H1 (cell line): Measurements from ENCODE around the gene LYZ. TPM values are rescaled to one million over a fixed set of nuclear protein-coding genes. Genes with fewer than 3 reads are reported as not detected.

Experiments
- CTCF ChIA-PET: fragments of 300-600 bp; sonication (Branson Sonifier 250); formaldehyde crosslinking; loops from one replicate; lab custom pipeline; 2021; ENCODE audit not compliant: partially characterized antibody; lab: Charles Lee
- POLR2A ChIA-PET: fragments of 300-600 bp; sonication (Branson Sonifier 250); formaldehyde crosslinking; loops from one replicate; lab custom pipeline; 2021; ENCODE audit warnings: inconsistent platforms; ENCODE audit not compliant: partially characterized antibody; lab: Charles Lee
- DNase-seq, 2 experiments: peaks; one replicate each; pipeline versions ENCODE4 v3.0.0 to v3.0.0-alpha.2; 2010 to 2022; ENCODE audit warnings: low spot score in 2 of 2, low read depth in 1 of 2, mixed read lengths in 1 of 2
- FAIRE-seq: peaks from 2 replicates; lab custom pipeline; 2011; peaks lifted over from hg19 to GRCh38; lab: Jason Lieb, UNC
- H2AFZ ChIP-seq: 2 replicates; pipeline ENCODE4 v1.8.1; 2012; ENCODE audit warnings: low read length, inconsistent platforms
- H2AK5ac ChIP-seq: 2 replicates; pipeline ENCODE4 v1.6.1; 2013; ENCODE audit warnings: low read depth, low read length
- H2BK120ac ChIP-seq: replicated peaks from 2 replicates; pipeline ENCODE3; 2013; ENCODE audit warnings: low read depth, low read length, inconsistent platforms
- H2BK12ac ChIP-seq: 2 replicates; pipeline ENCODE4 v1.6.1; 2013; ENCODE audit warnings: low read depth, low read length
- H2BK15ac ChIP-seq: 2 replicates; pipeline ENCODE4 v1.6.1; 2013; ENCODE audit warnings: low read length
- H2BK20ac ChIP-seq: 2 replicates; pipeline ENCODE4 v1.6.1; 2013; ENCODE audit warnings: low read length
- H2BK5ac ChIP-seq: 2 replicates; pipeline ENCODE4 v1.6.1; 2013; ENCODE audit warnings: low read depth, low read length
- H3K14ac ChIP-seq: 2 replicates; pipeline ENCODE4 v1.6.1; 2013; ENCODE audit warnings: inconsistent platforms; ENCODE audit not compliant: insufficient read length
- H3K18ac ChIP-seq: 2 replicates; pipeline ENCODE4 v1.6.1; 2013; ENCODE audit warnings: low read length; ENCODE audit errors: extremely low read depth
- H3K23ac ChIP-seq: 2 replicates; pipeline ENCODE4 v1.6.1; 2013; ENCODE audit warnings: inconsistent platforms; ENCODE audit not compliant: insufficient read length
- H3K23me2 ChIP-seq: 2 replicates; pipeline ENCODE4 v1.6.1; 2013; ENCODE audit warnings: low read depth, low read length
- H3K27ac ChIP-seq: 2 replicates; pipeline ENCODE4 v1.6.1; 2011; ENCODE audit warnings: low read depth, low read length, inconsistent platforms
- H3K27me3 ChIP-seq, 4 experiments: replicated peaks in 1 of 4; 1 replicate in 1 of 4; 2 replicates in 3 of 4; pipeline versions ENCODE4 v1.6.1 to v1.8.1; 2011 to 2013; ENCODE audit warnings: low read length in 3 of 4, mild to moderate bottlenecking in 3 of 4, inconsistent platforms in 2 of 4, mixed read lengths in 2 of 4, moderate library complexity in 1 of 4; ENCODE audit not compliant: control insufficient read depth in 3 of 4, insufficient read depth in 3 of 4; ENCODE audit errors: extremely low read depth in 1 of 4
- H3K36me3 ChIP-seq, 4 experiments: 2 replicates each; pipeline versions ENCODE4 v1.6.1 to v1.8.1; 2011 to 2013; ENCODE audit warnings: mild to moderate bottlenecking in 4 of 4, low read length in 3 of 4, moderate library complexity in 2 of 4, control low read depth in 1 of 4, inconsistent platforms in 1 of 4; ENCODE audit not compliant: insufficient read depth in 4 of 4, control insufficient read depth in 2 of 4
- H3K4ac ChIP-seq: replicated peaks from 2 replicates; pipeline ENCODE3; 2013; ENCODE audit warnings: low read length, low read depth, mixed read lengths, inconsistent platforms; ENCODE audit not compliant: insufficient read length
- H3K4me1 ChIP-seq, 4 experiments: replicated peaks in 1 of 4; 1 replicate in 1 of 4; 2 replicates in 3 of 4; pipeline versions ENCODE4 v1.6.1 to v1.8.1; 2011 to 2013; ENCODE audit warnings: low read length in 3 of 4, inconsistent platforms in 2 of 4, mixed read lengths in 1 of 4; ENCODE audit not compliant: insufficient read depth in 4 of 4, control insufficient read depth in 3 of 4
- H3K4me2 ChIP-seq, 2 experiments: 2 replicates each; pipeline versions ENCODE4 v1.6.1 to v1.8.1; 2011 to 2013; ENCODE audit warnings: low read depth in 2 of 2, low read length in 2 of 2, control low read depth in 1 of 2, inconsistent platforms in 1 of 2, mild to moderate bottlenecking in 1 of 2; ENCODE audit not compliant: insufficient read depth in 1 of 2
- H3K4me3 ChIP-seq, 4 experiments: fragments of 200-600, 300-600 bp in 1 of 4; sonication (generic), shearing (Covaris generic), sonication (Bioruptor Twin) in 1 of 4; 2 replicates each; pipeline versions ENCODE4 v1.5.1 to v1.8.1; 2011 to 2016; ENCODE audit warnings: low read length in 4 of 4, low read depth in 3 of 4, control low read depth in 2 of 4, inconsistent platforms in 2 of 4, mild to moderate bottlenecking in 2 of 4, mixed read lengths in 1 of 4, moderate library complexity in 1 of 4; ENCODE audit not compliant: insufficient read depth in 2 of 4; ENCODE audit errors: extremely low read depth in 1 of 4
- H3K56ac ChIP-seq: replicated peaks from 2 replicates; pipeline ENCODE3; 2013; ENCODE audit warnings: low read depth, mild to moderate bottlenecking, mixed read lengths, low read length, inconsistent platforms; ENCODE audit not compliant: insufficient read length
- H3K79me1 ChIP-seq: 2 replicates; pipeline ENCODE4 v1.6.1; 2013; ENCODE audit warnings: low read depth, low read length, control low read depth
- H3K79me2 ChIP-seq, 2 experiments: 2 replicates each; pipeline versions ENCODE4 v1.6.1 to v1.8.1; 2012 to 2013; ENCODE audit warnings: low read length in 2 of 2, mild to moderate bottlenecking in 2 of 2, inconsistent platforms in 1 of 2; ENCODE audit not compliant: insufficient read depth in 2 of 2, control insufficient read depth in 1 of 2
- H3K9ac ChIP-seq, 4 experiments: replicated peaks in 1 of 4; 1 replicate in 1 of 4; 2 replicates in 3 of 4; pipeline versions ENCODE4 v1.6.1 to v1.8.1; 2011 to 2013; ENCODE audit warnings: low read depth in 3 of 4, low read length in 3 of 4, control low read depth in 2 of 4, mild to moderate bottlenecking in 2 of 4, moderate library complexity in 2 of 4, inconsistent platforms in 1 of 4; ENCODE audit errors: extremely low read depth in 1 of 4
- H3K9me3 ChIP-seq, 2 experiments: 2 replicates each; pipeline versions ENCODE4 v1.6.1 to v1.8.1; 2012 to 2013; ENCODE audit warnings: mild to moderate bottlenecking in 2 of 2, moderate library complexity in 2 of 2, control low read depth in 1 of 2, inconsistent platforms in 1 of 2, low read depth in 1 of 2, low read length in 1 of 2, mixed read lengths in 1 of 2; ENCODE audit not compliant: insufficient read depth in 2 of 2
- H4K20me1 ChIP-seq, 2 experiments: replicated peaks in 1 of 2; 2 replicates each; pipeline versions ENCODE3 to v1.8.1; 2011 to 2013; ENCODE audit warnings: inconsistent platforms in 2 of 2, low read length in 2 of 2, mild to moderate bottlenecking in 1 of 2; ENCODE audit not compliant: insufficient read depth in 2 of 2, control insufficient read depth in 1 of 2
- H4K5ac ChIP-seq: 2 replicates; pipeline ENCODE4 v1.6.1; 2013; ENCODE audit warnings: low read length, low read depth, mixed read lengths, inconsistent platforms; ENCODE audit not compliant: insufficient read length
- H4K8ac ChIP-seq: 2 replicates; pipeline ENCODE4 v1.8.0; 2013; ENCODE audit warnings: mild to moderate bottlenecking, moderate library complexity, low read length, inconsistent platforms; ENCODE audit not compliant: insufficient read depth; ENCODE audit errors: extremely low read depth
- H4K91ac ChIP-seq: replicated peaks from 2 replicates; pipeline ENCODE3; 2013; ENCODE audit warnings: low read length, mixed read lengths, inconsistent platforms; ENCODE audit not compliant: insufficient read length
- EGR1 ChIP-seq: IDR thresholded peaks from 2 replicates; pipeline ENCODE4 v1.6.1; 2011; ENCODE audit warnings: low read depth, low read length, borderline replicate concordance
- EP300 ChIP-seq, 2 experiments: IDR thresholded peaks; 1 replicate in 1 of 2; 2 replicates in 1 of 2; pipeline ENCODE4 v1.6.1; 2011 to 2012; ENCODE audit warnings: low read depth in 2 of 2, low read length in 2 of 2, mild to moderate bottlenecking in 2 of 2, borderline replicate concordance in 1 of 2, inconsistent platforms in 1 of 2, moderate library complexity in 1 of 2
- SIRT6 ChIP-seq: IDR thresholded peaks from one replicate; pipeline ENCODE4 v1.7.1; 2012; ENCODE audit warnings: low read length, inconsistent platforms
- WGBS, 2 experiments: shearing (Covaris generic) in 1 of 2; methylation state at CpG; one replicate each; pipeline versions ENCODE4 v1.1.6 to v1.1.7; 2013 to 2015; ENCODE audit warnings: low lambda C conversion rate in 2 of 2, mixed read lengths in 2 of 2, inconsistent platforms in 1 of 2, low coverage in 1 of 2, missing lambda C conversion rate in 1 of 2; ENCODE audit not compliant: insufficient replicate concordance in 2 of 2, insufficient coverage in 1 of 2, insufficient read length in 1 of 2; ENCODE audit errors: extremely low coverage in 1 of 2, missing lambda C conversion rate in 1 of 2; 5-methylcytosine and 5-hydroxymethylcytosine counted together
- polyA plus RNA-seq, 7 experiments: library from polyadenylated mRNA; depleted of rRNA in 3 of 7; stranded (reverse) in 5 of 7; unstranded in 2 of 7; fragments of >200 nt in 5 of 7; fragments of 200-250 nt in 2 of 7; gene quantifications; 1 replicate in 5 of 7; 2 replicates in 1 of 7; 4 replicates in 1 of 7; pipeline versions ENCODE4 v1.2.1 to v1.2.3, GENCODE V29; 2011 to 2013; ENCODE audit warnings: missing spikeins in 2 of 7, mixed read lengths in 2 of 7
- total RNA-seq: library from RNA; stranded (reverse); fragmentation: NEBNext Ultra II Directional; extraction: Animal tissue kit (Norgen Biotek cat#: 25700); gene quantifications from 2 replicates; pipeline ENCODE4 v1.2.1, GENCODE V29; 2021
- TF ChIP-seq, protein P1 (sequence below): IDR thresholded peaks from 2 replicates; pipeline ENCODE4 v1.6.1; 2012; ENCODE audit warnings: low read length, inconsistent platforms
- TF ChIP-seq, protein P2 (sequence below): IDR thresholded peaks from 2 replicates; pipeline ENCODE4 v1.6.1; 2011; ENCODE audit warnings: low read depth, mild to moderate bottlenecking, low read length; ENCODE audit not compliant: insufficient read depth

LYZ gene
- total and polyA plus RNA-seq, 2 of the 8 experiments (the other 6 are each of a cell fraction or from before 2014, with no cell fraction given): not detected

DNA sequence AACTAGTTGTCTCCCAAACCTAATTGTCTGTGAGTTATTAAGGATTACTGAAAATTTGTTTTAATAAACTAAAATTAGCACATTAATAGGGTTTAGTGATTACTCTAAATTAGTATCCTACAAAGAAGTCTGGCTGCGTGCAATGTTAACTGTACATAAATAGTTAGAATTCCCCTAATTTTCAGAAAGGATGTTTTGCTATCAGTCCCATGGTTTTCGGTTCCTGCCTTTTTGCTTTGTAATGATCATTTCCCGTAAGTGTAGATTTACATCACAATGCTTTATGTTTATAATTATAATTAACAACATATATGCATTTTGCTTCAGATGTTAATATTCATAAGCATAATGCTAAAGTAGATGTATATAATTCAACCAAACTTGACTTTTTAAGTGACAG is 19.8 kb upstream of the LYZ start:
- no peak overlapping the region for H2AFZ ChIP-seq
- DNase-seq (no peak), FAIRE-seq (no peak)
- no peak overlapping the region for H2BK20ac ChIP-seq
- TF ChIP-seq SIRT6: no peak
- TF ChIP-seq, protein P1, sequence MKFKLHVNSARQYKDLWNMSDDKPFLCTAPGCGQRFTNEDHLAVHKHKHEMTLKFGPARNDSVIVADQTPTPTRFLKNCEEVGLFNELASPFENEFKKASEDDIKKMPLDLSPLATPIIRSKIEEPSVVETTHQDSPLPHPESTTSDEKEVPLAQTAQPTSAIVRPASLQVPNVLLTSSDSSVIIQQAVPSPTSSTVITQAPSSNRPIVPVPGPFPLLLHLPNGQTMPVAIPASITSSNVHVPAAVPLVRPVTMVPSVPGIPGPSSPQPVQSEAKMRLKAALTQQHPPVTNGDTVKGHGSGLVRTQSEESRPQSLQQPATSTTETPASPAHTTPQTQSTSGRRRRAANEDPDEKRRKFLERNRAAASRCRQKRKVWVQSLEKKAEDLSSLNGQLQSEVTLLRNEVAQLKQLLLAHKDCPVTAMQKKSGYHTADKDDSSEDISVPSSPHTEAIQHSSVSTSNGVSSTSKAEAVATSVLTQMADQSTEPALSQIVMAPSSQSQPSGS: no peak
- TF ChIP-seq EP300 (IDR thresholded peaks at IDR 0.05; ENCODE audit: borderline replicate concordance in 1 of 2, low read depth in 2 of 2, low read length in 2 of 2): no peak
- TF ChIP-seq EGR1: no peak
- TF ChIP-seq, protein P2, sequence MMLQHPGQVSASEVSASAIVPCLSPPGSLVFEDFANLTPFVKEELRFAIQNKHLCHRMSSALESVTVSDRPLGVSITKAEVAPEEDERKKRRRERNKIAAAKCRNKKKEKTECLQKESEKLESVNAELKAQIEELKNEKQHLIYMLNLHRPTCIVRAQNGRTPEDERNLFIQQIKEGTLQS: no peak
- no peak overlapping the region for H2BK15ac ChIP-seq
- no peak overlapping the region for H3K14ac ChIP-seq
- no peak overlapping the region for H2BK120ac ChIP-seq
- H3K27ac ChIP-seq: no peak overlapping the region
- H3K79me2 ChIP-seq: no peaks in the 10 kb centered on the region
- no peak overlapping the region for H2BK5ac ChIP-seq
- 44% methylated on average over 3 of the region's 3 CpGs; no CpG with 5 or more reads in 1 of the 2 experiments for WGBS, 2 experiments
- no peaks in the 10 kb centered on the region for H3K23me2 ChIP-seq
- no peak overlapping the region for H3K4ac ChIP-seq
- H2BK12ac ChIP-seq: no peak overlapping the region
- ChIA-PET POLR2A (no interaction called here), CTCF (interaction anchor here (2.1 kb wide), 1 partner anchor 28 kb away, joined by 4 read pairs; no protein-coding TSS in a partner anchor)
- H3K4me2 ChIP-seq: peak overlapping the region; percentile 10 to 31; a peak in 3 of 4 replicates
- no peak overlapping the region for H4K5ac ChIP-seq
- no peaks in the 10 kb centered on the region for H3K9me3 ChIP-seq
- H3K4me3 ChIP-seq: peak overlapping the region in 1 of 4 experiments; percentile 12; a peak in 1 of 8 replicates
- no peak overlapping the region for H3K18ac ChIP-seq
- H4K20me1 ChIP-seq: no peaks in the 10 kb centered on the region
- H3K79me1 ChIP-seq: no peaks in the 10 kb centered on the region
- H3K9ac ChIP-seq: no peak overlapping the region
- no peak overlapping the region for H2AK5ac ChIP-seq
- no peak overlapping the region for H3K23ac ChIP-seq
- peaks cover 0 to 27% (median 9%) of the 10 kb centered on the region in 4 experiments; a peak in 3 of 7 replicates for H3K4me1 ChIP-seq
- no peaks in the 10 kb centered on the region for H3K36me3 ChIP-seq
- H3K27me3 ChIP-seq: no peaks in the 10 kb centered on the region
- no peak overlapping the region for H4K91ac ChIP-seq
- no peak overlapping the region for H4K8ac ChIP-seq
- H3K56ac ChIP-seq: no peak overlapping the region
